NCI-H2107 treated with DMSO at 0.1 percent for 48 hours (cell line): ENCODE data around the gene CD151.
A peak's percentile ranks its signal among the peaks of the same experiment; 100 is the strongest.

ENCODE experiments used
- DNase-seq: peaks from one replicate; lab custom pipeline; 2025; ENCODE audit not compliant: unreplicated experiment; lab: John Stamatoyannopoulos, UW

CD151 gene

DNA sequence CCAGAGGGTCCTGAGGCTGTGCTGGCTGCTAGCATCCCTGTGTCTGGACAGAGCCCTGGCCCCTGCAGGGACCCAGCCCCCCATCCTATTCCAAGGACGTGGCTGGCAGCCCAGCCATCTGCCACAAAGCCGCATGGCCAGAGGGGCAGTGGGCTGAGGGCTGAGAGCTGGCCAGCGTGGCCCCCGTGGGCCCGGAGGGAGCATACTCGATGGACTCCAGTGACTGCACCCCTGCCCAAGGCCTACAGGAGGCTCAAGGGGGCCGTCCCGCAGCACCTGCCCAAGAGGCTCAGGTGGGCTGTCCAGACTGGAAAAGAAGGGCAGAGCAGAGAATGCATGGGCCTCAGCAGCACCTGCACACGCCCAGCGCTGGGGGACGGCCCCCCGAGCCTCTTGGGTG is 23.0 kb downstream of the CD151 start:
- no peak for DNase-seq

DNA sequence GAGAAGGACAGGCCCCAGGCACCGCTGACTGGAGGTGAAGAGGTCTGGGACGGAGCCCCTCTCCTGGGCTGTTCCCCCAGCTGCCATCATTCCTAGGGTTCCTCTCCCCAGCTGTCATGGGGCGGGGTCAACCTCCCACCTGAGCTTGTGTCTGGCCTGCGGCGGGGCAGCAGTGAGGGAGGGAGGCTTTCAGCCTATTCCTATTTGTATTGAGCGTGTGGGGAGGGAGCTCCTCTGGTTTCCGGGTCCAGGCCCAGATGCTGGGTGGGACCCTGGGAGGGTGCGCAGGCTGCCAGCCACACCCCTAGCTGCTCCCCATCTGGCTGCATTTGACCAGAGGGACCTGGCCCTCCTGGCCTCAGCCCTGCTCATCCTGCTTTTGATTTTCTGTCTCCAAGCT is 23.6 kb downstream of the CD151 start:
- no peak for DNase-seq

DNA sequence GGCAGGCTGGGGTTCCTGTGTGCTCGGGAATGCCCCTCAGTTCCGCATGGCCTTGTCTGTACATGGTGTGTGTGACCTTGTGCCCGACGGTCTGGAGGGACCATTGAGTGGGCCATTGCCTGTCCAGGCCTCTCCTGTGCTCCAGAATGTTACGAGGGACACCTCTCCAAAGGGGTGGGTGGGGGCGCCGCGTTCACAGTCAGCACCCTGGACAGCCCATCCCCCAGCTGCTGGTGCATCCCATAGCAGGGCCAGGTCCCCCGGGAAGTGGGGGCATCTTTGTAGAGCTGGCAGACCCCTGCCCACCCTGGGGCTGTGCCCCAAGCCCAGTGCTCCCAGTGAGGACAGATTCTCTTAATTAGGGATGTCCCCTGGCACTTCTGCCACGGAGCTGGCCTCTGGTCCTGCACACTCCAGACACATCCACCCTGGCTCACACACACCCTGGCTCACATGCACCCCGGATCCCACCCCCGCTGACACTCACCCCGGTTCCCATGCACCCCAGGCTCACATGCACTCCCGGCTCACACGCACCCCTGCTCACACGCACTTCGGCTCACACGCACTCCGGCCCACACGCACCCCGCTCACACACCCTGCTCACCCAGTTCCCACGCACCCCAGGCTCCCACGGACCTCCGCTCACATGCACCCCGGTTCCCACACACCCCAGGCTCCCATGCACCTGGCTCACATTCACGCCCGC is 25.5 kb downstream of the CD151 start:
- DNase-seq: no peak

DNA sequence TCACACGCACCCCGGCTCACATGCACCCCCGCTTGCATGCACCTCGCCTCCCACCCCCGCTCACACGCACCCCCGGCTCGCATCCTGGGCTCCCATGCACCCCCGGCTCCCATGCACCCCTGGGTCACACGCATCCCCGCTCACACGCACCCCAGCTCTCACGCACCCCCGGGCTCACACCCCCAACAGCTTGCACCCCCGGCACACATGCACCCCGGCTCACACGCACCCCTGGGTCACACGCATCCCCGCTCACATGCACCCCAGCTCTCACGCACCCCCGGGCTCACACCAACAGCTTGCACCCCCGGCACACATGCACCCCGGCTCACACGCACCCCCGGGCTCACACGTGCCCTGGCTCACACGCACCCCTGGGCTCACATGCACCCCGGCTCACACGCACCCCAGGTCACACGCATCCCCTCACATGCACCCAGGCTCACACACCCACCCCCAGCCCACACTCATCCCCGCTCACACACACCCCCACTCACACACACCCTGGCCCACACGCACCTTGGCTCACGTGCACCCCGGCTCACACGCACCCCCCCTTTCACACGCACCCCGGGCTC is 26.1 kb downstream of the CD151 start:
- DNase-seq: no peak

DNA sequence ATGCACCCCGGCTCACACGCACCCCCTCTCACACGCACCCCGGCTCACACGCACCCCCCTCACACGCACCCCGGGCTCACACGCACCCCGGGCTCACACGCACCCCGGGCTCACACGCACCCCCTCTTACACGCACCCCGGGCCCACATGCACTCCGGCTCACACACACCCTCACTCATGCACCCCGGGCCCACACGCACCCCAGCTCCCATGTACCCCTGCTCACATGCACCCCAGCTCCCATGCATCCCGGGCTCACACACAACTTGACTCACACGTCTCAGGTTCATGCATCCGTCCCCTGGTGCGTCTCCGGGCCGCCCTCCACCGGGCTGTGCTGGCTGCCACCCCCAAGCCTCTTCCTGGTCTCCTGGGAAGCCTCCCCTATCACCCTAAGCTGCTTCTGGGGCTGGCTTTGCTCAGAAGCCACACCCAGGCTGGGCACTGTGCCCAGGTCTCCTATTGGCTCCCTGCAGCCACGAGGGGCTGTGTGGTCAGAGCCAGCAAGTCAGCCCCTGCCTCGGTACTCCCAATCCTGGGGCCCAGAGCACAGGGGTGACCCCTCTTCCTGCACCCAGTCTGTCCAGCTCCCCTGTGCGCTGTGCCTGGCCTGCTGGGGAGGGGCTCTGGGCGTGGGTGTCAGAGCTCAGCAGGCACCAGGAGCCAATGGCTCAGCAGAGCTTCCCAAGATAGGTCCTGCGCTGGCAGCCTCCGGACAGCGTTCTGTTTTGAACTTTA is 26.8 kb downstream of the CD151 start:
- peak; percentile 68 for DNase-seq

DNA sequence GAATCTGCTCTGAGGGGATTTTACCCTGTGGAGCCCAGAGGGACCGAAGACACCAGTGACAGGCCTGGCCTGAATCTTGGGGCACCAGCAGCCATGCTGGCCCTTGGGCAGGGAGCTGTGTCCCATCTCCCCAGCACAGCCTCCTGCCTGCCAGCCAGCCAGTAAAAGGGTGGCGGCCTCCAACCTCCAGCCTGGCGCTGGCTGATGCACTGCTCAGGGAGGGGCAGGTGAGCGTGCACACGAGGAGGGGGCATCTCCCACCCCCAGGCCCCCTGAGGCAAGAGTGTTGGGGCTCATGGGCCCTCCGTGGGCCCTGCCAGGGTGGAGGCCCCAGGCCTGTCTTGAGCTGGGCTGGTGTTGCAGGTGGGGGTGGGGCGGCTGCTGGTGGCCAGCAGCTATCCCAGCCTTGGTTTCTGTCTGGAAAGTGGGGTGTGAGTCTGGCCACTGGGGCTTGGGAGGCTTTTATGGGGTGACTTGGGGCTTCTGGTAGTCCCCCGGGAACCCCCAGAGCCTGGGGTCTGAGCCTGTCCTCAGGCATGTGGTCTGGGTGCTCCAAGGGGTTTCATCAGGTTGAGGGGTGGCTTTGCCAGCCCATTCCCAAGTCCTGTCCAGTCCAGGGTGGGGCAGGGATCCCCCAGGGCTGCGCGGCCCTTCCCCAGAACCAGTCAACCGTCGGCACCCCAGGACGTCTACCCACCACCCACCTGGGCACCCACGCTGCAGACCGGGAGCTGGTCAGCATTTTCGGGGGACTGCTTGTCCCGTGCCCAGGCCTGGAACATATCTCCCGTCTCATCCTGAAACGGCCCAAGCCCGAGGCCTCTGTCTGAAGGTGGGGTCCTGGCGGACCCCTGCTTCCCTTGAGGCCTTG is 27.7 kb downstream of the CD151 start:
- DNase-seq: no peak

DNA sequence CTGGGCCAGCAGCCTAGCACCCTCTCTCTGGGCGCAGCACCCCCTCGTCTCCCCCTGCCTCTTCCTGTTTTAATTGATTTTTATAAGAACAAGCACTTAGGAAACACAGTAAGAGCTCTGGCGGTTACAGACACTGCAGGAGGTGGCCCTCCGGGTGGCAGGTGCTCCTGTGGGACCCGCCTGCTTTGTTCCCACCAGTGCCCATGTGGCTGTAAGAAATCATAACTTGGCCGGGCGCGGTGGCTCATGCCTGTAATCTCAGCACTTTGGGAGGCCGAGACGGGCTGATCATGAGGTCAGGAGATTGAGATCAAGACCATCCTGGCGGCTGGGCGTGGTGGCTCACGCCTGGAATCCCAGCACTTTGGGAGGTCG is 28.3 kb downstream of the CD151 start:
- DNase-seq: peak; percentile 96

DNA sequence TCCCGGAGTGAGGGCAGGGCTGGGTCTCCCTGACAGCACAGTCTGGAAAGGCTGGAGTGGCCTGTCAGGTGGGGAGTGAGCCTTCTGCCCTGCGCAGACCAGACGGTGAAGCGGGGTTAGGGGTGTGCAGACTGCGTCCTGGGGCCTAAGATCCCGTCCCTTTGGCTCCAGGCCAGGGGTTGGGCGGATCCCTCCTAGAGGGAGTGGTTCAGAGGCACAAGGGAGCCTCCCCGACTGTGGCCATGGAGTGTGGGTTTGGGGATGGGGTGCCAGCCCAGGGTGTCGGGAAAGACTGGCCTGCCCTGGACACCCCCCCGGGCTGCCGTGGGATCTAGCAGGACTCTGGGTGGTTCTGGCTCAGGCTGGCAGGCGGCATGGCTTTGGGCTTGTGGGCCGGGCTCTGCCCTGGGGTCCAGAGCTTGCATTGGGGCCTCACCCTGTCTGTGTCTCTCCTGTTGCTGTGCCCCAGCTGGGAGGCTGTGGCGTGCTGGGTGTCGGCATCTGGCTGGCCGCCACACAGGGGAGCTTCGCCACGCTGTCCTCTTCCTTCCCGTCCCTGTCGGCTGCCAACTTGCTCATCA is 29.4 kb downstream of the CD151 start:
- DNase-seq: no peak

DNA sequence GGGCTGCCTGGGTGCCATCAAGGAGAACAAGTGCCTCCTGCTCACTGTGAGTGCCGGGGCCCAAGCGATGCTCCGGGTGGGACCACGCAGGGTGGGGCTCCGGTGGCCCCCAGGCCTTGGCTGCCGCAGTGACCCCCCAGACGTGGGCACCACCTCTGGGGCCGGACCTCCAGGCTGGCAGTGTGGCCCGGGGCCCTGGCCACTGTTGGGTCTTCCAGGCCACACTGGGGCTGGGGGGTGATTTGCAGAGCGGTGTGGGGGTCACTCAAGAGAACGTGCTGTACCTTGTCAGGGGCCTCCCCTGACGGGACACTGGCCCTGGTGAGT is 29.9 kb downstream of the CD151 start:
- no peak for DNase-seq

DNA sequence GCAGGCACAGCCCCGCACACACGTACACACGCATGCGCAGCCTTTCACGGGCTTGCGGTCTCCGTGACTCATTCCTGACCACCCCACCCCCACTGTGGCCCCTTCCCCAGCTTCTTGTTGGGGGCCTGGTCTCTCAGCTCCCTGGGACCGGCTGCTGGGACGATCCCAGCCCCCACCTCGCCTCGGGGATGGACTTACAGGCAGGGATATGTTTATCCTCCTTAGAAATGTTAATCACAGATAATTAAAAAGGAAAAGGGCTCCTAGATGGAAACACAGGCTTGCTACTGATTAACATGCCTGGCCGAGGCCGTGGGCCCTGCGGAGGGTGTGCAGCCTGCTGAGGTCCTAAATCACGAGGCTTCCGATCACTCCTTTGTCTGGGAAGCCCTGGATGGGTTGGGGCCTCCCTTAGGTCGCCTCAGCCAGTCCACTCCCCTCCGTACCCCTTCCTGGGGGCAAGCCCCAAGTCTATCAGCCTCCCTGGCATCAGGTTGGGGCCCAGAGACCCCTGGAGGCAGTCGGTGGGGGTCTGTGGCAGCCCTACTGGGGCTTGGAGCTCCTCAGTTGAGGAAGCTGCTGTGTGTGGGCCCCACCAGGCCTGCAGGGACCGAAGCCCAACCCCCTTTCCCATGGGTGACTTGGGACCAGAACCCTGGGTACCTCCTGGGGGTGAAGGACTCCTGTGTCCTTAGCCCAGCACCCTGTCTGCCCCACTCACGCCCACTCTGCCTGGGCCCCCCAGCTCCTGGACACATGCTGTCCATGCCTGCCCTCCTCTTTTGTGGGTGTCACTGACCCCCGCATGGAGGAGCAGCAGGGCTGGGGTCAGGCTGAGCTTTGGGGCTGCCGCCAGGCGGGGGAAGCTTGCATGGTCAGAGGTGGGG is 30.5 kb downstream of the CD151 start:
- DNase-seq: no peak

DNA sequence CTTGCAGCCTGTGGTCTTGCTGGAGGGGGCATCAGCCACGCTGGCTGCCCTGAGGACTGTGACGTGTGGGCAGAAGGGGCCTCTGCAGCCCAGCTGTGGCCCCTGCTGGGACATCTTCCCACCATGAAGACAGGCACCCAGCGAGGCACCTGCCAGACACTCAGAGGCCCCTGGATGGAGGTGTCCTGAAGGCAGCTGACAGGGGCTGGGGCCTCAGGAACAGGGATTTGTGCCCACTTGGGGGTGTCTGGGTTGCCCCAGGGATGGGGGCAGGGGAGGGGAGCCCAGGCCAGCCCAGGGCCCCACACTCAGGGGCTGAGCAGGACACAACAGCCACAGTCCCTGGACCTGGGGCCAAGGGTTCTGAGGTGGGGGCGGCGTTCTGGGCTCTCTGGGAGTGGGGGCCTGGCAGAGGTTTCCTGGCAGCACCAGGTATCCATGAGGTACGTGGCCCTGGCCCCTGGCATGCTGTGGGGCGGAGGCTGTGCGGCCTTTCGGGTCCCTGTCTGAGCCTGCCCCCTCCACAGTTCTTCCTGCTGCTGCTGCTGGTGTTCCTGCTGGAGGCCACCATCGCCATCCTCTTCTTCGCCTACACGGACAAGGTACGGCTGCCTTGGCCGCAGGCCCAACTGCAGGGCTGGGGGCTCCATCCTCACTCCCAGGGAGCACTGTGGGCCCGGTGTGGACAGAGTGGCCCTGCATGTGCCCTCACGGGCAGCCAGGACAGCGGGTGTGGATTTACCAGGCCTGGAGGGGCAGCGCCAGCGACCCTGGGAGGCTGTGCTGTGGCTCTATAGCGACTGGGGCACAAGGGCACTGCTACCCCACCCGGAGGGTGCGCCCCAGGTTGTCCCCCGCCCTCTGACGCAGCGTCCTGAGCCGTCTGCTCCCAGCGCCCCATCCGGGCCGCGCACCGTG is 31.4 kb downstream of the CD151 start:
- no peak for DNase-seq

DNA sequence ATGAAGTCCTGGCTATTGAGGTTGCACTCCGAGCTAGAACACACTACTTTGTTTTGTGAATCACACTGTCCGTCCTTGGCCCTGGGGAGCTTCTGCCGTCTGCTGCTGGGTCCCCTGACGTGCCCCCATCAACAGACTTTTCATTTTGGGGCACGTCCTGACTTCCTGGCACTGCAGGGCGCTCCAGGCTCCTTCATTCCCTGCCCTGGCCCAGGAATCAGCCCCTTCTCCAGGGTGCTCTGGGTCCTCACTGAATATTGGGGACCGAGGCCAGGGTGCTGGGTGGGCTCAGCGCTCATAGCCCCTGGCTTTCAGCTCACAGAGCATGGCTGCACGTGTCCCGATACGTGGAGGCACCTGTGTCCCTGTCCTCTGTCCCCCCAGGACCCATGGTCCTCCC is 32.1 kb downstream of the CD151 start:
- no peak for DNase-seq

DNA sequence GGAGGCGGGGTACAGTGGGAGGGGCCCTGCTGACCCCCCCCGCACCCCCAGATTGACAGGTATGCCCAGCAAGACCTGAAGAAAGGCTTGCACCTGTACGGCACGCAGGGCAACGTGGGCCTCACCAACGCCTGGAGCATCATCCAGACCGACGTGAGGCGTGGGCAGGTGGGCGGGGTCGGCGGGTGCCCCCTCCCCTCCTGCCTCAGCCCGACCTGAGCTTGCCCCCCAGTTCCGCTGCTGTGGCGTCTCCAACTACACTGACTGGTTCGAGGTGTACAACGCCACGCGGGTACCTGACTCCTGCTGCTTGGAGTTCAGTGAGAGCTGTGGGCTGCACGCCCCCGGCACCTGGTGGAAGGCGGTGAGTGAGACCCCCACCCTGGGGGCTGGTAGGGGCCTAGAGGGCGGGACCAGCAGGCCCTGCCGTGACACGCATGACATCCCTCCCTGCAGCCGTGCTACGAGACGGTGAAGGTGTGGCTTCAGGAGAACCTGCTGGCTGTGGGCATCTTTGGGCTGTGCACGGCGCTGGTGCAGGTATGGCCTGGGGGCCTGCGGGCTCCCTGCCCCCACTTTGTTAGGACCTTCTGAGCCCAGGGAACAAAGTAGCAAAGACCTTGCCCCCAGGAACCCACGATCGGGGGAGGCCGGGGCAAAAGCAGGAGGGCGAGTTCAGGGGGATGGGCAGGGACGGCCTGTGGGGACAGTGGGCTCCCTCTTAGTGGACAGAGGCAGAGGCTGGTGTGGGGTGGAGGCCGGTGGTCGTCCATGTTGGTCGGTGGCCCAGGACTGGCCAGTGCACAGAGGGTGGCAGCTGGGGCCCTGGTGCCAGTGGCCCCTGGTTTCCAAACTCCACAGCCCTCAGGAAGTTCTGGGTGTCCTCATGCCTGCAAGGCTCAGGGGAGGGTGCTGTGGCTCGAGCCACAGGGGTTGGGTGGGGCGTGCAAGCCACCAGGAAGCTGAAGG is 33.0 kb downstream of the CD151 start:
- DNase-seq: no peak

DNA sequence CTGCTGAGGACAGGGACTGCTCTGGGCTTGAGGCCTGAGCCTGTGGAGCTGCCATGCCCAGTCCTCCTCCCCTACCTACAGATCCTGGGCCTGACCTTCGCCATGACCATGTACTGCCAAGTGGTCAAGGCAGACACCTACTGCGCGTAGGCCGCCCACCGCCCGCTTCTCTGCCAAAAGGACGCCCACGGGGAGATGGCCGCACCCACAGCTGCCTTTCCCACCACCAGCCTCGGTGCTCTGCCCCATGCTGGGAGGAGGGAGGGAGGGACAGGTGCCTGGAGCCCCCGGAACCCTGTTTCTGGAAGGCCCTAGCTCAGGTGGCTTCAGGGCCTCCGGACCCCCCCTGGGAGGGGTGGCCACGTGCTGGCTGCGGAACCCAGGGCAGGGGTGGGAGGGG is 33.7 kb downstream of the CD151 start:
- no peak for DNase-seq

DNA sequence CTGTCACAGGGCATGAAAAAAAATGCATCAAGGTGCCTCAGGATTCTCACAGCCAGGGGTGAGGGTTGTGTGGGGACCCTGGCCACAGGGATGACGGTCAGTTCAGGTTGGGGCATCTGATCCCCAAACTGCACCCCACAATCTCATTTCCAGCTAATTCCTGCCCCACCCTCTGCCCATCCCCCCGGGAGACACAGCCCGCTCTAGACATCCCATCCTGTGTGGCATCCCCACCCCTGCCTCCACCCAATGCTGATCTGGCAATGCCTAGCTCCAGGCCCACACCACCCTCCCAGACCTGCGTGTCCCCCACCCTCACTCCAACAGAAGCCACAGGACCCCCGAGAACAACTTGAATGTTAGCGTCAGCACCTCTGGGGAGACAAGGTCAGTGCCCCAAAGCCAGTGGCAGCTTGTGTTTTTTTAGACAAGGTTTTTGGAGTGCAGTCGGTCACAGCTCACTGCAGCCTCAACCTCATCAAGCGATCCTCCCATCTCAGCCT is 35.2 kb downstream of the CD151 start:
- no peak for DNase-seq

DNA sequence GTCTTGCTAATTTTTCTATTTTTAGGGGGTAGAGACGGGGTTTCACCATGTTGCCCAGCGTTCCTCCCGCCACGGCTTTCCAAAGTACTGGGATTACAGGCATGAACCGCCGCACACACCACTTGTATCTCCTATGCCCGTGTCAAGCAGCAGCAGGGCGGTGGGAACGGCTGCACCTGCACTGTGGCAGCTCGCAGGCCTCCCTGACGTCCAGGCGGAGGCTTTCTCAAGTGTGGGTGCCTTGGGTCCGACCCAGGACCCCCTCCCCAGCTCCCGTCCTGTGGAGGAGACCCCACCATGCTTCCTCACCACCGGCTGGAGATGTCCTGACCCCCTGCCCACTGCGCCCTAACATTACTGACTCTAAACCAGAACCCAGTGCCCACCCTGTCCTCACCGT is 35.6 kb downstream of the CD151 start:
- DNase-seq: no peak

DNA sequence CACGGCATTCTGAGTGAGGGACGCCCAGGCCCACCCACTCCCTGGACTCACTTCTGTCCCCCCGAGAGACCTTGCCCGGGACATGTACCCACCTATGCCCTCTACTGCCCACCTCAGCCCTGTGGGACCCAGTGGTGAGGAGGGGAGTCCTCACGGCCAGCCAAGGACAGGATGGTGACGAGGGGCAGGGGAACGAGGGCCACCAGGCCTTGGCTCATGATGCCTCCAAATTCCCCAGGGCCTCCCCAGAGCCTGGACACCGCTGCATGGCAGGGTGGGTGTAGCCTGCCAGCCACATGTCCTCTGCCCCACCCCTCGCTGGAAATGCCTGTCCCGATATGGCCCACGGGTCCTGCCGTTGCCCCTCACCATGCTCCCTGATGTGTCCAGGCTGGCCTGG is 36.0 kb downstream of the CD151 start:
- DNase-seq: no peak
